ENCODE results near the gene NEK6.

DNA sequence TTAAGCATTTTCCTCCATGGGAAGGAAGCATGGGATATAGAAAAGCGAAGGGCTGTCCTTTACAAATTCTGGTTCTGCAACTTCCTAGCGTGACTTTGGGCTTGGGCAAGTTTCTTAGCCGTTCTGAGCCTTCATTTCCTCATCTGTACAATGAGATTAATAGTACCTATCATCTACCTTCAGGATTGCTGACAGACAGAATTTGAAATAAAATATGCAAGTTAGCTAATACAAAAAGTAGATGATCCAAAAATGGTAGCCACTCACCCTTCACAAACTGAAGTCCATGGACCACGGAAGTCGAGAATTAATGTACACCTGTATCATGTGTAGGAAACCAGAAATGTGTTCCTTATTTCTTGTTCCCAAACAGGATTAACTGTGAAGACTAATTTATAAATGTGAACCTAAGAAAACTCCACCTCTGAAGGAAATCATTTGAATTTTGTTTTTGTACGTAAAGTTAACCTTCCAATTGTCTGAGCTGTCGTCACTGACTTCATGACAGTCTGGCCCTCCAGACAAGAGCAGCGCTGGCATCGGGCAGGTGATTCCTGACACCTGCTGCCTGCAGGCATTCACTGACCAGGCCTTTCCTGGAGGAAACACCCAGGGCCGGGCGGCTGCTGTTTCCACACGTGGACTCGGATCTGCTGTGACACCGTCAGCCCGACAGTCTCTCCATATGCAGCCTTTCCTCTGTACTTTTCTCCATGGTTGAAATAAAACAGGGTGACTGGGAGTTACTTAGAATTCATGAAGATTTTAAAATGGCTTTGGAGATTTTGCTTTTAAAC, 94.1 kb downstream of the NEK6 start:
- TF ChIP-seq YY1 (IDR thresholded peaks at IDR 0.05; ENCODE audit: insufficient read depth, insufficient read length) (no peak), ZNF274 (IDR thresholded peaks at IDR 0.05; ENCODE audit: low read depth, low read length) (no peak)

Data from NT2/D1 (cell line).